ENCODE results near the gene GPR3. TPM values are rescaled to one million over a fixed set of nuclear protein-coding genes. Genes with fewer than 3 reads are reported as not detected.

The GPR3 gene
- total RNA-seq, 1 experiment from 2014 or later: 0.95 TPM

- Histone ChIP-seq H3K36me3 (ENCODE audit: control insufficient read depth, insufficient read depth, low read length) (peaks cover 24% of the 10 kb centered on the region), H3K27me3 (ENCODE audit: control insufficient read depth, insufficient read depth, low read length) (no peaks in the 10 kb centered on the region), H3K4me3 (ENCODE audit: low read depth in 2 of 2, low read length in 2 of 2) (no peak overlapping the region), H3K4me1 (ENCODE audit: control insufficient read depth, insufficient read depth, low read length) (no peaks in the 10 kb centered on the region), H3K9me3 (ENCODE audit: control insufficient read depth, insufficient read depth, low read depth, low read length) (no peaks in the 10 kb centered on the region), H3K27ac (ENCODE audit: low read length) (no peak overlapping the region)
- TF ChIP-seq POLR2AphosphoS5 (IDR thresholded peaks at IDR 0.05; ENCODE audit: low read depth, low read length) (no peak), CTCF (IDR thresholded peaks at IDR 0.05) (no peak), TCF7L2 (IDR thresholded peaks at IDR 0.05; ENCODE audit: low read depth, low read length) (no peak), REST (IDR thresholded peaks at IDR 0.05; ENCODE audit: insufficient read depth in 1 of 2, low read depth in 2 of 2, low read length in 1 of 2) (no peak), SIN3A (IDR thresholded peaks at IDR 0.05; ENCODE audit: borderline replicate concordance, insufficient read depth, low read depth, low read length) (no peak)
- ATAC-seq (no peak), DNase-seq (ENCODE audit: low read depth, low spot score) (no peak)
- intact Hi-C loops (cut with micrococcal nuclease; ENCODE audit: unreplicated experiment): loop anchor here (10.0 kb wide), 1 partner anchor 72 kb away; no protein-coding TSS in a partner anchor
- ChIA-PET POLR2A (no interaction called here), CTCF (interaction anchor here (0.5 kb wide), 1 partner anchor 12 kb away, joined by 5 read pairs; no protein-coding TSS in a partner anchor)
- in situ Hi-C loops (cut with HindIII; ENCODE audit: low pct_unique_long_range_greater_than_20kb, low sequenced_read_pairs): loop anchor here (10.0 kb wide), 1 partner anchor 192 kb away; the partner anchor contains the start of gene AHDC1
- BruUV-seq (replicated peaks): no TSS peak
Measured at GRCh38 chr1:27412502-27412901, 20.1 kb downstream of the GPR3 start.

- Histone ChIP-seq H3K36me3 (ENCODE audit: control insufficient read depth, insufficient read depth, low read length) (peaks cover 25% of the 10 kb centered on the region), H3K27me3 (ENCODE audit: control insufficient read depth, insufficient read depth, low read length) (no peaks in the 10 kb centered on the region), H3K27ac (ENCODE audit: low read length) (no peak overlapping the region), H3K9me3 (ENCODE audit: control insufficient read depth, insufficient read depth, low read depth, low read length) (no peaks in the 10 kb centered on the region), H3K4me1 (ENCODE audit: control insufficient read depth, insufficient read depth, low read length) (no peaks in the 10 kb centered on the region), H3K4me3 (ENCODE audit: low read depth in 2 of 2, low read length in 2 of 2) (no peak overlapping the region)
- ATAC-seq (no peak), DNase-seq (ENCODE audit: low read depth, low spot score) (no peak)
- ChIA-PET POLR2A (no interaction called here), CTCF (no interaction called here)
- in situ Hi-C loops (cut with HindIII; ENCODE audit: low pct_unique_long_range_greater_than_20kb, low sequenced_read_pairs): loop anchor here (10.0 kb wide), 1 partner anchor 192 kb away; the partner anchor contains the start of gene AHDC1
- no TSS peak for BruUV-seq (replicated peaks)
- TF ChIP-seq CTCF (IDR thresholded peaks at IDR 0.05): no peak
- no peak for TF ChIP-seq POLR2AphosphoS5 (IDR thresholded peaks at IDR 0.05; ENCODE audit: low read depth, low read length)
- TF ChIP-seq SIN3A (IDR thresholded peaks at IDR 0.05; ENCODE audit: borderline replicate concordance, insufficient read depth, low read depth, low read length): no peak
- no peak for TF ChIP-seq REST (IDR thresholded peaks at IDR 0.05; ENCODE audit: insufficient read depth in 1 of 2, low read depth in 2 of 2, low read length in 1 of 2)
- intact Hi-C loops (cut with micrococcal nuclease; ENCODE audit: unreplicated experiment): loop anchor here (10.0 kb wide), 1 partner anchor 72 kb away; no protein-coding TSS in a partner anchor
Measured at GRCh38 chr1:27413004-27413403, 20.6 kb downstream of the GPR3 start.

Data from Panc1 (cell line).